Stimulated activated effector memory CD8-positive, alpha-beta T cell treated with anti-CD3 and anti-CD28 coated beads, Interleukin-12 subunit alpha, Interleukin-12 subunit beta, amount 100 ng/mL, for 72 hours (primary cell): ENCODE data around the gene RCCD1.
A peak's percentile ranks its signal among the peaks of the same experiment; 100 is the strongest.
"Not testable (repeated sequence)": the region's sequence is repeated elsewhere in the genome, so short reads cannot be mapped to it uniquely, and the experiment has no call there.

Source experiments
- ATAC-seq: fragments of 150-1000 bp; cut with Tn5 transposase; 2 replicates; pipeline ENCODE4 v1.10.0; 2021
- DNase-seq, 2 donors: peaks; one replicate each; pipeline ENCODE4 v3.0.0; 2021 to 2022; ENCODE audit warnings: low spot score in 2 of 2
- H3K27ac Mint-ChIP-seq: one replicate; pipeline ENCODE4 v1.8.0; 2022; ENCODE audit warnings: mild to moderate bottlenecking, mixed read lengths
- H3K36me3 Mint-ChIP-seq: one replicate; pipeline ENCODE4 v1.8.0; 2022; ENCODE audit warnings: mild to moderate bottlenecking, mixed read lengths
- H3K4me1 Mint-ChIP-seq: one replicate; pipeline ENCODE4 v1.8.0; 2022; ENCODE audit warnings: mixed read lengths
- H3K4me3 Mint-ChIP-seq: one replicate; pipeline ENCODE4 v1.8.0; 2022; ENCODE audit warnings: mild to moderate bottlenecking, mixed read lengths
- H3K9me3 Mint-ChIP-seq: one replicate; pipeline ENCODE4 v1.8.0; 2022; ENCODE audit warnings: mixed read lengths

Gene RCCD1

GRCh38 chr15:90914305-90915080, 40.2 kb upstream of the RCCD1 start:
- H3K4me3 Mint-ChIP-seq: no peak overlapping the region
- DNase-seq: no peak
- H3K36me3 Mint-ChIP-seq: peaks cover 97% of the 10 kb centered on the region
- no peaks in the 10 kb centered on the region for H3K9me3 Mint-ChIP-seq
- no peak for ATAC-seq
- no peaks in the 10 kb centered on the region for H3K4me1 Mint-ChIP-seq
- no peak overlapping the region for H3K27ac Mint-ChIP-seq

- Mint-ChIP-seq H3K4me1 (no peaks in the 10 kb centered on the region), H3K4me3 (no peak overlapping the region)
Measured at GRCh38 chr15:90915216-90915807, 39.4 kb upstream of the RCCD1 start.

GRCh38 chr15:90915808-90916440, 38.8 kb upstream of the RCCD1 start:
- Mint-ChIP-seq H3K4me1 (no peaks in the 10 kb centered on the region), H3K27ac (peak overlapping the region; percentile 40), H3K9me3 (no peaks in the 10 kb centered on the region), H3K36me3 (peaks cover 97% of the 10 kb centered on the region), H3K4me3 (no peak overlapping the region)
- no peak for DNase-seq
- ATAC-seq: no peak

More at GRCh38 chr15:90915216-90915807, 39.4 kb upstream of the RCCD1 start:
- ATAC-seq (no peak), DNase-seq (no peak)
- Mint-ChIP-seq H3K27ac (peak overlapping the region; percentile 40), H3K9me3 (no peaks in the 10 kb centered on the region), H3K36me3 (peaks cover 97% of the 10 kb centered on the region)

- ATAC-seq (no peak), DNase-seq (no peak)
- Mint-ChIP-seq H3K27ac (peak overlapping the region; percentile 14), H3K36me3 (peaks cover 97% of the 10 kb centered on the region), H3K4me1 (peaks cover 5% of the 10 kb centered on the region), H3K4me3 (no peak overlapping the region), H3K9me3 (no peaks in the 10 kb centered on the region)
Measured at GRCh38 chr15:90916461-90916860, 38.2 kb upstream of the RCCD1 start.

- no peak overlapping the region for H3K4me3 Mint-ChIP-seq
- H3K9me3 Mint-ChIP-seq: no peaks in the 10 kb centered on the region
- peak overlapping the region; percentile 32 for H3K27ac Mint-ChIP-seq
- H3K36me3 Mint-ChIP-seq: peaks cover 97% of the 10 kb centered on the region
- DNase-seq: no peak
- H3K4me1 Mint-ChIP-seq: peaks cover 11% of the 10 kb centered on the region
- no peak for ATAC-seq
Measured at GRCh38 chr15:90917569-90917968, 37.1 kb upstream of the RCCD1 start.

GRCh38 chr15:90918034-90918788, 36.5 kb upstream of the RCCD1 start:
- H3K9me3 Mint-ChIP-seq: no peaks in the 10 kb centered on the region
- DNase-seq (no peak), ATAC-seq (no peak)
- H3K27ac Mint-ChIP-seq: no peak overlapping the region
- H3K4me3 Mint-ChIP-seq: no peak overlapping the region
- H3K4me1 Mint-ChIP-seq: peaks cover 17% of the 10 kb centered on the region
- H3K36me3 Mint-ChIP-seq: peaks cover 94% of the 10 kb centered on the region

- peaks cover 22% of the 10 kb centered on the region for H3K4me1 Mint-ChIP-seq
- no peak overlapping the region for H3K27ac Mint-ChIP-seq
- H3K9me3 Mint-ChIP-seq: no peaks in the 10 kb centered on the region
- H3K36me3 Mint-ChIP-seq: peaks cover 94% of the 10 kb centered on the region
- DNase-seq: no peak
- ATAC-seq: no peak
- H3K4me3 Mint-ChIP-seq: no peak overlapping the region
Measured at GRCh38 chr15:90918835-90919234, 35.8 kb upstream of the RCCD1 start.

- H3K9me3 Mint-ChIP-seq: no peaks in the 10 kb centered on the region
Measured at GRCh38 chr15:90921887-90922286, 32.8 kb upstream of the RCCD1 start.

GRCh38 chr15:90922712-90923322, 31.9 kb upstream of the RCCD1 start:
- Mint-ChIP-seq H3K27ac (peak overlapping the region; percentile 80), H3K4me1 (peaks cover 25% of the 10 kb centered on the region), H3K36me3 (peaks cover 60% of the 10 kb centered on the region)
- not testable (repeated sequence) for H3K4me3 Mint-ChIP-seq, H3K9me3 Mint-ChIP-seq, DNase-seq
- peak; percentile 97 for ATAC-seq

More at GRCh38 chr15:90921887-90922286, 32.8 kb upstream of the RCCD1 start:
- DNase-seq (no peak), ATAC-seq (no peak)
- Mint-ChIP-seq H3K36me3 (peaks cover 69% of the 10 kb centered on the region), H3K27ac (no peak overlapping the region), H3K4me1 (peaks cover 25% of the 10 kb centered on the region), H3K4me3 (no peak overlapping the region)

GRCh38 chr15:90924375-90924774, 30.3 kb upstream of the RCCD1 start:
- H3K36me3 Mint-ChIP-seq: peaks cover 44% of the 10 kb centered on the region
- H3K27ac Mint-ChIP-seq: peak overlapping the region; percentile 80
- no peaks in the 10 kb centered on the region for H3K9me3 Mint-ChIP-seq
- DNase-seq (no peak), ATAC-seq (peak; percentile 79)
- peak overlapping the region; percentile 18 for H3K4me3 Mint-ChIP-seq
- peaks cover 25% of the 10 kb centered on the region for H3K4me1 Mint-ChIP-seq

GRCh38 chr15:90926766-90927165, 27.9 kb upstream of the RCCD1 start:
- not testable (repeated sequence) for H3K27ac Mint-ChIP-seq, H3K9me3 Mint-ChIP-seq, H3K4me3 Mint-ChIP-seq, DNase-seq, ATAC-seq
- Mint-ChIP-seq H3K36me3 (peaks cover 29% of the 10 kb centered on the region), H3K4me1 (peaks cover 32% of the 10 kb centered on the region)

- not testable (repeated sequence) for ATAC-seq, H3K4me3 Mint-ChIP-seq, H3K9me3 Mint-ChIP-seq, DNase-seq, H3K27ac Mint-ChIP-seq
- Mint-ChIP-seq H3K4me1 (peaks cover 32% of the 10 kb centered on the region), H3K36me3 (peaks cover 26% of the 10 kb centered on the region)
Measured at GRCh38 chr15:90928106-90928505, 26.6 kb upstream of the RCCD1 start.

- Mint-ChIP-seq H3K4me3 (peak overlapping the region; percentile 89), H3K9me3 (no peaks in the 10 kb centered on the region), H3K4me1 (peaks cover 37% of the 10 kb centered on the region), H3K27ac (peak overlapping the region; percentile 96), H3K36me3 (peaks cover 21% of the 10 kb centered on the region)
- ATAC-seq: no peak
- no peak for DNase-seq
Measured at GRCh38 chr15:90929246-90930019, 25.3 kb upstream of the RCCD1 start.

- ATAC-seq: no peak
- Mint-ChIP-seq H3K36me3 (peaks cover 28% of the 10 kb centered on the region), H3K9me3 (no peaks in the 10 kb centered on the region), H3K4me1 (peaks cover 46% of the 10 kb centered on the region), H3K27ac (peak overlapping the region; percentile 96), H3K4me3 (peak overlapping the region; percentile 89)
- DNase-seq: no peak
Measured at GRCh38 chr15:90930861-90931574, 23.7 kb upstream of the RCCD1 start.
